AG04450 (cell line): ENCODE data around the gene POLR1A. TPM values are rescaled to one million over a fixed set of nuclear protein-coding genes. Genes with fewer than 3 reads are reported as not detected.

Source experiments
- CTCF ChIA-PET: fragments of 300-600, 350-600 bp; formaldehyde crosslinking; extraction: SDS; loops from one replicate; lab custom pipeline; 2022; ENCODE audit warnings: antibody characterized with exemption, inconsistent platforms; lab: Charles Lee
- POLR2A ChIA-PET: fragments of 350-600 bp; formaldehyde crosslinking; extraction: SDS; loops from one replicate; lab custom pipeline; 2021; ENCODE audit warnings: antibody characterized with exemption, inconsistent platforms; lab: Yijun Ruan, JAX
- DNase-seq: peaks from one replicate; pipeline ENCODE4 v3.0.0-alpha.2; 2011; ENCODE audit warnings: low read depth, low spot score
- H3K27ac ChIP-seq: one replicate; pipeline ENCODE4 v1.5.1; 2012; ENCODE audit warnings: low read depth, low read length, control low read depth
- H3K27me3 ChIP-seq: one replicate; pipeline ENCODE4 v1.6.0; 2012; ENCODE audit warnings: low read length; ENCODE audit not compliant: control insufficient read depth, insufficient read depth
- H3K4me3 ChIP-seq: 2 replicates; pipeline ENCODE4 v1.5.1; 2011; ENCODE audit warnings: mild to moderate bottlenecking, low read depth, low read length, control low read depth
- H3K9me3 ChIP-seq: 2 replicates; pipeline ENCODE4 v1.5.1; 2012; ENCODE audit warnings: low read length; ENCODE audit not compliant: control insufficient read depth, insufficient read depth
- CTCF ChIP-seq: IDR thresholded peaks from 2 replicates; pipeline ENCODE4 v1.5.1; 2011; ENCODE audit warnings: low read depth, low read length, control low read depth, inconsistent platforms
- polyA plus RNA-seq: library from polyadenylated mRNA; depleted of rRNA; stranded (reverse); fragments of >200 nt; gene quantifications from 2 replicates; pipeline ENCODE4 v1.2.3, GENCODE V29; 2011

POLR1A gene
- polyA plus RNA-seq, 1 experiment, result 11.1 TPM

DNA sequence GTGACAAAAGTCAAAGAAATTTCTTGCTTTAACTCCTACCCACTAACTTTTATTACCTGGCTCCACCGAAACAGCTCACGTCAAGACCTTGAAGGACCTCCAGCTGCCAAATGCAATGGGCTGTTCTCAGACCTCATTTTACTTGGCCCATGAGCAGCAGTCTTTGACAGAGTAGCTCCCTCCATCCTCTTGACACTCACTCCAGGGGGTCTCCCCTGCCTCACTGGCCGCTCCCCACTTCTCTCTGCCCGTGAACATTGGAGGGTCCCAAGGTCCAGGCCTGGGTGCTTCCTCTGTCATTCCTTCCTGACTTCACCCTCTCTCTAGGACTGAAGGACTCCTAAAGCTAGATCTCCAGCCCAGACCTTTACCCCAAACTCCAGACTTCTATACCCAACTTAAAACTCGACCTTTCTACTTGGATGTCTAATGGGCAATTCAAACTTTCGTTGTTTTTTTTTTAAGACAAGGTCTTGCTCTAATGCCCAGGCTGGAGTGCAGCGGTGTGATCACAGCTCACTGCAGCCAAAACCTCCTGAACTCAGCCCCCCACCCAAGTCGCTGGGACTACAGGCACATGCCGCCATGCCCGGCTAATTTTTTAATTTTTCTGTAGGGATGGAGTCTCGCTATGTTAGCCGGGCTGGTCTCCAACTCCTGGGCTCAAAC is 124.0 kb downstream of the POLR1A start:
- H3K27me3 ChIP-seq, result peaks cover 7% of the 10 kb centered on the region
- no peak for TF ChIP-seq CTCF
- ChIA-PET CTCF (no interaction called here), POLR2A (no interaction called here)
- no peak for DNase-seq
- no peaks in the 10 kb centered on the region for H3K9me3 ChIP-seq
- no peak overlapping the region for H3K27ac ChIP-seq
- no peak overlapping the region for H3K4me3 ChIP-seq

DNA sequence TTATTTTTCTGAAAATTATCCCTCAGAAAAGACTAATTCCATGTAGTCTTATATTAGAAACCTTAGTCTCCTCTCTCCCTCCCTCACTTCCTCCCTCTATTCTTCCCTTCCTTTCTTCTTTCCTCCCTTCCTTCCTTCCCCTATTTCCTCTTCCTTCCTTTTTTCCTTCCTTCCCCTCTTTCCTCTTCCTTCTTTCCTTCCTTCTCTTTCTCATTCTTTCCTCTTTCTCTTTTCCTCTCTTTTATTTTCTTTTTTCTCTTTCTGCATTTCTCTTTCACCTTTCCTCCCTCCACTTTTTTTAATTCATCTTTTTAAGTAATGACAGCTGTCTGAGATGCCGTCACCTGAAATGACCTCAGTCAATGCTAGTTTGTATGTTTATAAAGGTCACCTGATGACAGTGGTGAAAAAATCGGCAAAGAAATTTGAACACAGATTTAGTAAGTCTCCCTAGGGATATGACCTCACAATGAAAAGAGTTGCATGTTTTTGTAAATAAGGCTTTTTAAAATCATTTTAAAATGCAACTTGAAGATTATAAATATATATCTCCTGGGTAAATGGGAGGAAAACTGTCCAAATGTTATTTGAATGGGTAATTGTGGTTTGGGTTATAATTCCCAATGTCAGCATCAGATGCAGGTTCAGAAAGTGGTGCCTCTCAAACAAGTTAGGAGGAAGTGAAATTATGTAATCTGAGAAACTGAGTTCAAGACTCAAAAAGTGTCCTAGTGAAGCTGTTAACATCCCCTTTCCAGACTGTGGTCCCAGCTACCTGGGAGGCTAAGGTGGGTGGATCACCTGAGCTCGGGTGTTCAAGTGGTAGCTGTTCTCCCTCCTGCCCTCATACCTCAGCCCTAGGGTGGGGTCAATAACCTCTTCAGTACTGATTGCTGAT is 126.6 kb downstream of the POLR1A start:
- POLR2A ChIA-PET, result no interaction called here

DNA sequence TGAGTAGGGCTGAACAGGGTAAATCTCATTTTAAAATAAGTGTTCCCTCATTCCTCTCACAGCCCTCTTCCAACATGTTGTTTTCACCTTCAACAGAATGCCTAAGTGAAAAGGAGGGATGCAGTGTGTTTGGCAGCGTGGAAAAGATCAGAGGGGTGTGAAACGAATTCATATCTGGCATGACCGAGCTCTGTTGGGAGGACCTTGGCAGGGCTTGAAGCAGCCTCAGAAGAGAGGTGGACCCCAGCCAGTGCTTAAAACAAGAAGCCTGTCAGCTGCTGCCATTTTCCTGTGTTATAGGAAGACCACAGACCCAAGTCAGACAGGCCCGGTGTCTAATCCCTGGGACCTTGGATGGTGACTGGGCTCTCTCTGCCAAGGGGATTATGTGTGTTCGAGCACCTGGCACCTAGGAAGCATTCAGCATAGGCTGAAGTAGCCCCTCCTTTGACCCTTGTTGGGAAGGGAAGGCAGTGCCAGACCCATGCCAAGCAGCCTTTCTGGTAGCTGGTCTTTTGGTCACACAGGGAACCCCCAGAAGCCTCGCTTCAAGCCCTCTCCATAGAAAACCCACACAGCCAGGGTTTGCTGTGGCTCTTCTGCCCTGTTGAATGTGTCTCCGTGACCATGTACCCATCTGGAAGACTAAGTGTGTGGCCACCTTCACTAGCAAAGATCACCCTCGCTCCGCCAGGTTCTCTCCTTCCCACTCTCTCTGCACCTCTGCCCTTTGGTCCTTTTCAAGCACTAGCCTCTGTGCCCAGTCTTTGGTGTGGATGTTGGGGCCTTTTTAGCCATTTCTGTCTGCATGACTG is 129.4 kb downstream of the POLR1A start:
- Histone ChIP-seq H3K27ac (no peak overlapping the region), H3K9me3 (peaks cover 5% of the 10 kb centered on the region; the same call in 1 of the 2 replicates), H3K4me3 (no peak overlapping the region), H3K27me3 (peaks cover 39% of the 10 kb centered on the region)
- ChIA-PET CTCF (interaction anchor here (0.6 kb wide), 1 partner anchor 73 kb away, joined by 3 read pairs; no protein-coding TSS in a partner anchor), POLR2A (no interaction called here)
- TF ChIP-seq CTCF, result no peak
- no peak for DNase-seq

More for the DNA sequence above, 126.6 kb downstream of the POLR1A start:
- H3K4me3 ChIP-seq, result no peak overlapping the region
- CTCF ChIA-PET, result no interaction called here
- H3K9me3 ChIP-seq, result no peaks in the 10 kb centered on the region
- TF ChIP-seq CTCF, result no peak
- H3K27me3 ChIP-seq, result peaks cover 29% of the 10 kb centered on the region
- no peak for DNase-seq
- H3K27ac ChIP-seq, result no peak overlapping the region

GRCh38 chr2:85975581-85975980 is 130.1 kb downstream of the POLR1A start:
- no peak for TF ChIP-seq CTCF
- no peak for DNase-seq
- no peak overlapping the region for H3K27ac ChIP-seq
- peaks cover 5% of the 10 kb centered on the region; the same call in 1 of the 2 replicates for H3K9me3 ChIP-seq
- ChIA-PET POLR2A (no interaction called here), CTCF (no interaction called here)
- H3K27me3 ChIP-seq, result peaks cover 39% of the 10 kb centered on the region
- H3K4me3 ChIP-seq, result no peak overlapping the region
